ENCODE results near the gene FGFR3. TPM values are rescaled to one million over a fixed set of nuclear protein-coding genes. Genes with fewer than 3 reads are reported as not detected.

FGFR3 gene
- total RNA-seq, 3 donors from 2014 or later: 25.5 to 79.1 (median 31.2) TPM

GRCh38 chr4:1756079-1756478 is 37.0 kb upstream of the FGFR3 start:
- intact Hi-C loops (cut with DNase I, micrococcal nuclease): loop anchor here in 1 of 2 donors (10.0 kb wide), 1 partner anchor 49 kb away; no protein-coding TSS in a partner anchor
- Histone ChIP-seq H3K9me3 (no peaks in the 10 kb centered on the region), H3K4me1 (ENCODE audit: low read depth) (peaks cover 6% of the 10 kb centered on the region), H3K4me3 (no peak overlapping the region), H3K36me3 (ENCODE audit: low read depth) (no peaks in the 10 kb centered on the region)
- no peak for DNase-seq
- ATAC-seq: no peak
- TF ChIP-seq CTCF (IDR thresholded peaks at IDR 0.05): no peak

- no peak for TF ChIP-seq CTCF (IDR thresholded peaks at IDR 0.05)
- DNase-seq (no peak), ATAC-seq (no peak)
- H3K4me1 ChIP-seq (ENCODE audit: low read depth): peaks cover 6% of the 10 kb centered on the region
- H3K9me3 ChIP-seq: no peaks in the 10 kb centered on the region
- no peaks in the 10 kb centered on the region for H3K36me3 ChIP-seq (ENCODE audit: low read depth)
- intact Hi-C loops (cut with DNase I, micrococcal nuclease): loop anchor here in 1 of 2 donors (10.0 kb wide), 1 partner anchor 48 kb away; no protein-coding TSS in a partner anchor
- H3K4me3 ChIP-seq: no peak overlapping the region
Measured at GRCh38 chr4:1756893-1757779, 36.0 kb upstream of the FGFR3 start.

- DNase-seq (no peak), ATAC-seq (no peak)
- H3K4me1 ChIP-seq (ENCODE audit: low read depth): peaks cover 2% of the 10 kb centered on the region
- H3K4me3 ChIP-seq: no peak overlapping the region
- no peaks in the 10 kb centered on the region for H3K9me3 ChIP-seq
- intact Hi-C loops (cut with DNase I, micrococcal nuclease): loop anchor here in 1 of 2 donors (10.0 kb wide), 1 partner anchor 47 kb away; no protein-coding TSS in a partner anchor
- no peaks in the 10 kb centered on the region for H3K36me3 ChIP-seq (ENCODE audit: low read depth)
- no peak for TF ChIP-seq CTCF (IDR thresholded peaks at IDR 0.05)
Measured at GRCh38 chr4:1757836-1758235, 35.3 kb upstream of the FGFR3 start.

- intact Hi-C loops (cut with DNase I, micrococcal nuclease): loop anchor here in 1 of 2 donors (10.0 kb wide), 1 partner anchor 46 kb away; no protein-coding TSS in a partner anchor
- no peak for TF ChIP-seq CTCF (IDR thresholded peaks at IDR 0.05)
- ATAC-seq (peak; percentile 3), DNase-seq (no peak)
- H3K4me3 ChIP-seq: no peak overlapping the region
- H3K4me1 ChIP-seq (ENCODE audit: low read depth): peaks cover 7% of the 10 kb centered on the region
- H3K9me3 ChIP-seq: no peaks in the 10 kb centered on the region
- no peaks in the 10 kb centered on the region for H3K36me3 ChIP-seq (ENCODE audit: low read depth)
Measured at GRCh38 chr4:1758306-1759121, 34.6 kb upstream of the FGFR3 start.

GRCh38 chr4:1759170-1759817 is 33.8 kb upstream of the FGFR3 start:
- intact Hi-C loops (cut with DNase I, micrococcal nuclease): loop anchor here in 1 of 2 donors (10.0 kb wide), 1 partner anchor 46 kb away; no protein-coding TSS in a partner anchor
- DNase-seq: no peak
- Histone ChIP-seq H3K36me3 (ENCODE audit: low read depth) (no peaks in the 10 kb centered on the region), H3K9me3 (no peaks in the 10 kb centered on the region), H3K4me3 (no peak overlapping the region), H3K4me1 (ENCODE audit: low read depth) (peaks cover 13% of the 10 kb centered on the region)
- ATAC-seq: no peak
- TF ChIP-seq CTCF (IDR thresholded peaks at IDR 0.05): no peak

Data from mucosa of descending colon (tissue), 3 donors.